Stimulated activated CD4-positive, alpha-beta T cell treated with anti-CD3 and anti-CD28 coated beads, Interleukin-4, amount 100 ng/mL, for 24 hours (primary cell): ENCODE results near the gene PTP4A2.

Source experiments
- DNase-seq: peaks from one replicate; pipeline ENCODE4 v3.0.0-alpha.2; 2020

Gene PTP4A2

DNA sequence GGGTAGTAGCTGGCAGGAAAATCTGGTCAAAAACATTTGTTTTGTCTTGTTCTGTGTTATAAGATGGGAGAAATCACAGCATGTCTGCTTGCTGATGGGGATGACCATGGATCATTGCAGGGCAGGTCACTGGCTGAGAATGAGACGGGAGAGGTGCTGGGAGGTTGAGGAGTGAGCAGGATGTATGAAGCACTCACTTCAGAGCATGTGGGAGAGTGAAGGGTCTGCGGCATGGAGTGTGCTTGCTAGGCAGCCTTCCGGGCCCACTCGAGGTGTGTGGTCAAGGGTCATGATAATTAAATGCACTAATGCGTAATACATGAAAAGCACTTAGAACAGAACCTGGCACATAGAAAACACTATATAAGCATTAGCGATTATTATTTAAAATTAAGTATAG lies 80.3 kb downstream of the PTP4A2 start:
- no peak for DNase-seq
